Fibroblast of skin of left biceps (primary cell): Measurements from ENCODE around the gene FCHO2.

Experiments used
- DNase-seq, 2 experiments: peaks; one replicate each; pipeline ENCODE4 v3.0.0-alpha.2; 2013; ENCODE audit warnings: low read depth in 2 of 2

FCHO2 gene

GRCh38 chr5:73030995-73031394 is 75.2 kb downstream of the FCHO2 start:
- DNase-seq, result peak; percentile 74 to 77

GRCh38 chr5:73031839-73032238 is 76.0 kb downstream of the FCHO2 start:
- peak; percentile 62 to 69 for DNase-seq

DNA sequence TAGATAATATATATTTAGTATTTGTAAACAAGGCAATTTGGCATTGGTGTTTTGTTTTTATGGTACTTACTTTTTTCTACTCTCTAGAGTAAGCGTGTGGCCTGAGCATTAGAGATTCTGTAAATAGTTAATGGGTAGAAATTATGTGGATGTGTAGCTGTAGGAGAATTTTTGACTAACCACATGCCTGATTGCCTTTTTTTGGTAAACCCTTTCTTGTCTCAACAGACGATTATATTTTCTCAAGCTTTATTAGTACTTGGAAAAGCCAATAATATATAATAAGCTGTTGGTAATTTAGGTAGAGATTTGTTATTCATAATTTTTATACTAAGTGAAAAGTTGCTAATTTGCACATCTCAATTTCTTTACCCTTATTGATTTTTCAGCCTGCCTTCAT is 76.8 kb downstream of the FCHO2 start:
- no peak for DNase-seq

- no peak for DNase-seq
These were observed 81.7 kb downstream of the FCHO2 start for GRCh38 chr5:73037545-73037944.

DNA sequence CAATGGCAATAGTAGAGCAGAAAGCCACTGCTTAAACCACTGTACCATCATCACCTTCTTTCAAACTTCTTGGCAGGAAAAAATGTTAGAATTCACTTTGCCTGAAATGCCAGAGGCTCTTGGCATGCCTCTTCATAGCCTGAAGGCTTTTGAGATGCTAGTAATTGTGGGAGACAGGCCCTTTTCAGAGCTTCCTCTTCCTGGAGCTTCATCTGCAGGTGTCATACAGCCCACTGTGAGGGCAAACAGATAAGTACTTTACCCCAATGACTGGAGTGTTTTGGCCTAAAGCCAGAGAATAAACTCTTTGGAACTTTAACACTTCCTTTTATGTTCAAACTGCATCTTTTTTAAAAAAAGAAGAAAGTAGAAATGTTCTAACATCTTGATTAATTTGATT is 83.2 kb downstream of the FCHO2 start:
- DNase-seq, result no peak

DNA sequence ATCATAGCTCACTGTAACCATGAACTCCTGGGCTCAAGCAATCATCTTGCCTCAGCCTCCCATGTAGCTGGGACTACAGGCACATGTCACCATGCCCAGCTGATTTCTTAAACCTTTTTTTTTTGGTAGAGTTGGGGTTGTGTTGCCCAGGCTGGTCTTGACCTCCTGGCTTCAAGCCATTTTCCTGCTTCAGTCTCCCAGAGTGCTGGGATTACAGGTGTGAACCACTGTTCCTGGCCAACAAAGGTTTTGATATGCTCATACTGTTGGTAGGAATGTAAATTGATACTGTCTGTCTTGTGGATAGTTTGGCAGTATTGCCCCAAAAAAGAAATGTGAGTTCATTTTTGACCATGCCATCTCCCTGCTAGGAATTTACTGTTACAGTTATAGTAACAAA is 87.2 kb downstream of the FCHO2 start:
- DNase-seq, result no peak

DNA sequence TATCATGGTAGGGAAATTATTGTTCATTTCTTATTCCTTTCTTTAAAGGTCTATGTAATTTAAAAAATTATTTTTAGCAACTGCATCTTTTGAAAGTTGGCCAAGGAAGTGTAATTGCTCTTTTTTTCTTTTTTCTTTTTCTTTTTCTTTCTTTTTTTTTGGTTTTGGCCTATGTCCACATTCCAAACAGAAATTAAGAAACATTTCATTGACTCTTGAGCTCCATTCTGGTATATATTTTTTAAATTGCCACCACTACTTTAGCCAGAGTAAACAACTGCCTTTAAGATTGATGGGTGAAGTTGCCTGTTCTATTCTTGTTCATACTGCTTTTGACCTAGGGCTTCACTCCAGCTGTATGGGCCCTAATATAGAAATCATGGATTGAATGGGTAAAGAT is 88.7 kb downstream of the FCHO2 start:
- DNase-seq, result no peak

- DNase-seq, result no peak
These were observed 89.8 kb downstream of the FCHO2 start for GRCh38 chr5:73045623-73046022.

DNA sequence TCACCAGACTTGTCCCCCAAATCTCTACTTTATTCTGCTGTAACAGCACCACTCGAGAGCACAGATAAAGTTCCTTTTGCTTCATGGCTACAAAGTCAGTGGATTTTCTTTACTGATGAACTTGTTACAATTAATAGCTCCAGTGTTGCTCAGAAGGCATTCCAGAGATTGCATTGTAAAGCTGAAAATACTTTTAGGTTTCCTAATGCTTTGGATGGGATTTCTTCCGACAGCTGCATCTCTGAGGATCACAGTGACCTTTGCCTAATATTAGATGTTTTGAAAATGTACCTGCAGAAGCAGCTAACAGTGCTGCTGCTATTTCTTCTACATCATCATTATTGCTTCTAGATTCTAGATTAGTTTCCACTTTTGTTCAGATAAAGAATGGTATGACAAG is 105.8 kb downstream of the FCHO2 start:
- DNase-seq, result no peak

DNA sequence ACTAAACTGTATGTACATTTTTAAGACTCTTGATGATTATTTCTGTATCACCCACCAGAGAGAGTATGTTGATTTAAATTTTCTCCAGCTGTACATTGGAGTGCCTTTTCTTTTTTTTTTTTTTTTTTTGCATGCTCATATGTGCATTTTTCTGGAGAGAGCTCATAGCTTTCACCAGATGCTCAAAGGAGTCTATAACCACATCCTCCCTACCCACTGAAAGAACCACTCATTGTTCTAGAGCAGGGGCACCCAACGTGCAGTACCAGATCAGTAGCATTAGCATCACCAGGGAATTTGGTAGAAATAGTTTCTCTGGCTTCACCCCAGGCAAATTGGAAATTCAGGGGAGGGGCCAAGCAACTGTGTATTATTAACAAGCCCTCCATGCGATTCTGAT is 110.6 kb downstream of the FCHO2 start:
- DNase-seq, result peak; percentile 57 to 64

- no peak for DNase-seq
These were observed 111.4 kb downstream of the FCHO2 start for GRCh38 chr5:73067213-73067612.

DNA sequence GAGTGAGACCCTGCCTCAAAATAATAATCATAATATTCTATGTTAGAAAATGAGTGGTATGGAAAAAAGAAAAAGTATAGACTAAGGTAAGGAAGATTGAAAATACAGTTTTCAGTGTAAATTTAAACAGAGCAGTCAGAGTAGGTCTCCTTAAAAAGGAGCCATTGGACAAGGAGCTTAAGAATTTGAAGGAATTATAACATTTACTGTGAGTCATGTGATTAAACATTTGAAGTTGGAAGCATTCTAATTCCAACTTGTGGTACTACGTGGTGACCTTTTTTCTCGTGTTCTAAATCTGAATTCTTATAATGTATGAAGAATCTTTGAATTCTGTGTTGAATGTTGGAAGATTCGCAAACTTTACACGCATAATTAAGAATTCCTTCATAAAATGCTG is 125.3 kb downstream of the FCHO2 start:
- DNase-seq, result no peak

- DNase-seq, result no peak
These were observed 132.2 kb downstream of the FCHO2 start for GRCh38 chr5:73088026-73088425.

- DNase-seq, result no peak
These were observed 138.1 kb downstream of the FCHO2 start for GRCh38 chr5:73093943-73094342.

DNA sequence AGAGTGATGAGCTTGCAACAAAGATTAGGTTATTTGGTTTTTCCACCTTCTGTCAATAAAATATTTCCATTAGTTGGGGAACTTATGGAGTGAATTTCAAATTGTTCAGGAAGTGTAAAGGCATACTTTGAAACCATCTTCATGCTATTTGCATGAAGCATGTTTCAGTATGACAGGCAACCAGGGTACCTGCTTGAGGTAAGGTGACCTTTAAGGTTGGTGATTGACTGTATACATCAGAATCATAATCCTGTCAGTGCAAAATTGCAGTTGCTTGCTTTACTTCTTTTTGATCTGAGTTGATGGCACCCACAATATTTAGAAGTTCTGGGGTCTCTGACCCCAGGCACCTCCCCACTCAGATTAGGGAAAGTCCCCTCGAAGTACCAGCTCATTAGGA is 138.6 kb downstream of the FCHO2 start:
- DNase-seq, result no peak

GRCh38 chr5:73095564-73096238 is 139.9 kb downstream of the FCHO2 start:
- DNase-seq, result no peak

- no peak for DNase-seq
These were observed 140.4 kb downstream of the FCHO2 start for GRCh38 chr5:73096239-73096575.

GRCh38 chr5:73097740-73098139 is 141.9 kb downstream of the FCHO2 start:
- DNase-seq, result no peak

DNA sequence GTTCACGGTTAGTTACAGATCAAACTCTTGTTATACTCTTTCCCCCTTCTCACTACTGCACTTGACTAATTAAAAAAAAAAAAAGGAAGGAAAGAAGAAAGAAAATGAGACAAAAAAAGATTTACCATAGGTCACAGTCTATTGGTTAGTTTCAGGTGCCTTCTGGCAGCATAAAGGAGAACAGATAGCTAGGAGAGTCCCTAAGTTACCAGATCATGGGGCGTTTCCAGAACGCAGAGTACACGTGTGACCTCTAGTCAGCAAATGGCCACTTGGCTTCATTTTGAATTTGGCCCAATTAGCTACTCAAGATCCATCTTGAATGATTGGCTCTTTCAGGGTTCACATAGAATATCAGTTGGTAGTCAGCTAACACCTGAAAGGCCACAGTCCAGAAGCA is 144.3 kb downstream of the FCHO2 start:
- no peak for DNase-seq

- no peak for DNase-seq
These were observed 148.0 kb downstream of the FCHO2 start for GRCh38 chr5:73103870-73104299.

GRCh38 chr5:73104326-73104725 is 148.5 kb downstream of the FCHO2 start:
- no peak for DNase-seq

DNA sequence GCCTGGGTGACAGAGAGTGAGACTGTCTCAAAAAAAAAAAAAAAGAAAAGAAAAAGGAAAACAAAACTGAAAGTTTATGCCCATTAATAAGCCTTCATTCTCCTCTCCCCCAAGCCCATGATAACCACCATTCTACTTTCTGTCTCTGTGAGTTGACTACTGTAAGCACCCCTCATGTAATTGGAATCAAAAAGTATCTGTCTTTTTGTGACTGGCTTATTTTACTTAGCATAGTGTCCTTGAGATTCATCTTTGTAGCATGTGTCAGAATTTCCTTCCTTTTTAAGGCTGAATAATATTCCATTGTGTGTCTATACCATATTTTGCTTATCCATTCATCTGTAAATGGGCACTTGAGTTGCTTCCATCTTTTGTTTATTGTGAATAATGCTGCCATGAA is 150.5 kb downstream of the FCHO2 start:
- no peak for DNase-seq

DNA sequence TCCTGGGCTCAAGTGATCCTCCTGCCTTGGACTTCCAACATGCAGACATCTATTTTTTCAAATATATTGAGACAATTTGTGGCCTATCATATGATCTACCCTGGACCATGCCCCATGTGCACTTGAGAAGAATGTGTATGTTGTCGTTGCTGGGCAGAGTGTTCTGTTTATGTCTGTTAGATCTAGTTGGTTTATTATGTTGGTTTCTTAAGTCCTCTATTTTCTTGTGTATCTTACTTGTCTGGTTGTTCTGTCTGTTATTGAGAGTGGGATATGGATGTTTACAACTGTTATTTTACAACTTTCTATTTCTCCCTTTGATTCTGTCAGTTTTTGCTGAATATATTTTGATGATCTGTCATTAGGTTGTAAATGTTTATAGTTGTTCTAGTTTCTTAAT is 154.3 kb downstream of the FCHO2 start:
- DNase-seq, result no peak

- DNase-seq, result no peak
These were observed 155.7 kb downstream of the FCHO2 start for GRCh38 chr5:73111536-73111935.
